ENCODE data around the gene PDE4C. TPM values are rescaled to one million over a fixed set of nuclear protein-coding genes. Genes with fewer than 3 reads are reported as not detected.

PDE4C gene
- total and polyA plus RNA-seq, 9 of the 15 experiments (the other 6 are each of a cell fraction or from before 2014, with no cell fraction given), result 0.04 to 0.91 (median 0.20) TPM; not detected in 1

DNA sequence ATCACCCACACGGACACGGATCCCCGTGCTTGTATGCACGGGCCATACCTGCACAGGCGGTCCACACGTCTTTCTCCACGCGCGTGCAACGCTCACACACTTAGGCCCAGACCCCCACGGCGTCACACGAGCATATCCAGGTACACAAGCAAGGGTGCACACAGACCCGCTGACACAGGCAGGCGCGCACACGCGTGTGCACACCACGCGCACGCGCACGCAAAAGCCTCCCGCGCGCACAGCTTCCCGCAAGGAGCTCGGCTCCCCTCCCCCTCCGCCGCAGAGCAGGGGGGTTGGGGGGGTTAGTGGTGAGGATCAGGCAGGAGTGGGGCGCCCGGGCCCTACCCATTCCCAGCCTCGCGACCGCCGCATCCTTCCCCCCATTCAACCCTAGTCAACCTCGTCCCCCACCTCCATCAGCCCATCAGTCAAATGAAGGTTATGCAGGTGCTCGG is 22.8 kb downstream of the PDE4C start (continued):
- no peak for TF ChIP-seq ELF4 (CRISPR knock-in tag; IDR thresholded peaks at IDR 0.05)
- no peak for TF ChIP-seq TOE1 (IDR thresholded peaks at IDR 0.05; ENCODE audit: borderline replicate concordance)
- TF ChIP-seq TOE1 (CRISPR knock-in tag; IDR thresholded peaks at IDR 0.05; ENCODE audit: borderline replicate concordance, low read depth), result no peak
- TF ChIP-seq KLF13 (tag; IDR thresholded peaks at IDR 0.05; ENCODE audit: borderline replicate concordance, low read depth), result no peak
- TF ChIP-seq, protein P1, sequence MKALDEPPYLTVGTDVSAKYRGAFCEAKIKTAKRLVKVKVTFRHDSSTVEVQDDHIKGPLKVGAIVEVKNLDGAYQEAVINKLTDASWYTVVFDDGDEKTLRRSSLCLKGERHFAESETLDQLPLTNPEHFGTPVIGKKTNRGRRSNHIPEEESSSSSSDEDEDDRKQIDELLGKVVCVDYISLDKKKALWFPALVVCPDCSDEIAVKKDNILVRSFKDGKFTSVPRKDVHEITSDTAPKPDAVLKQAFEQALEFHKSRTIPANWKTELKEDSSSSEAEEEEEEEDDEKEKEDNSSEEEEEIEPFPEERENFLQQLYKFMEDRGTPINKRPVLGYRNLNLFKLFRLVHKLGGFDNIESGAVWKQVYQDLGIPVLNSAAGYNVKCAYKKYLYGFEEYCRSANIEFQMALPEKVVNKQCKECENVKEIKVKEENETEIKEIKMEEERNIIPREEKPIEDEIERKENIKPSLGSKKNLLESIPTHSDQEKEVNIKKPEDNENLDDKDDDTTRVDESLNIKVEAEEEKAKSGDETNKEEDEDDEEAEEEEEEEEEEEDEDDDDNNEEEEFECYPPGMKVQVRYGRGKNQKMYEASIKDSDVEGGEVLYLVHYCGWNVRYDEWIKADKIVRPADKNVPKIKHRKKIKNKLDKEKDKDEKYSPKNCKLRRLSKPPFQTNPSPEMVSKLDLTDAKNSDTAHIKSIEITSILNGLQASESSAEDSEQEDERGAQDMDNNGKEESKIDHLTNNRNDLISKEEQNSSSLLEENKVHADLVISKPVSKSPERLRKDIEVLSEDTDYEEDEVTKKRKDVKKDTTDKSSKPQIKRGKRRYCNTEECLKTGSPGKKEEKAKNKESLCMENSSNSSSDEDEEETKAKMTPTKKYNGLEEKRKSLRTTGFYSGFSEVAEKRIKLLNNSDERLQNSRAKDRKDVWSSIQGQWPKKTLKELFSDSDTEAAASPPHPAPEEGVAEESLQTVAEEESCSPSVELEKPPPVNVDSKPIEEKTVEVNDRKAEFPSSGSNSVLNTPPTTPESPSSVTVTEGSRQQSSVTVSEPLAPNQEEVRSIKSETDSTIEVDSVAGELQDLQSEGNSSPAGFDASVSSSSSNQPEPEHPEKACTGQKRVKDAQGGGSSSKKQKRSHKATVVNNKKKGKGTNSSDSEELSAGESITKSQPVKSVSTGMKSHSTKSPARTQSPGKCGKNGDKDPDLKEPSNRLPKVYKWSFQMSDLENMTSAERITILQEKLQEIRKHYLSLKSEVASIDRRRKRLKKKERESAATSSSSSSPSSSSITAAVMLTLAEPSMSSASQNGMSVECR (CRISPR knock-in tag; IDR thresholded peaks at IDR 0.05), result peak; percentile 22; the same call in 1 of the 2 replicates
- no peak for TF ChIP-seq STAT5B (CRISPR knock-in tag; IDR thresholded peaks at IDR 0.05)
- TF ChIP-seq, protein P2, sequence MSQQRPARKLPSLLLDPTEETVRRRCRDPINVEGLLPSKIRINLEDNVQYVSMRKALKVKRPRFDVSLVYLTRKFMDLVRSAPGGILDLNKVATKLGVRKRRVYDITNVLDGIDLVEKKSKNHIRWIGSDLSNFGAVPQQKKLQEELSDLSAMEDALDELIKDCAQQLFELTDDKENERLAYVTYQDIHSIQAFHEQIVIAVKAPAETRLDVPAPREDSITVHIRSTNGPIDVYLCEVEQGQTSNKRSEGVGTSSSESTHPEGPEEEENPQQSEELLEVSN (IDR thresholded peaks at IDR 0.05; ENCODE audit: borderline replicate concordance in 1 of 2, extremely low read depth in 1 of 2, insufficient read depth in 1 of 2, insufficient read length in 1 of 2, low read depth in 1 of 2, low read length in 1 of 2, poor library complexity in 1 of 2, severe bottlenecking in 1 of 2), result no peak
- 0 out of 2 replicates have a peak, but pooled peaks have one; percentile 38 for TF ChIP-seq HDAC8 (tag; IDR thresholded peaks at IDR 0.05)
